ENCODE data around the gene RDH12. TPM values are rescaled to one million over a fixed set of nuclear protein-coding genes. Genes with fewer than 3 reads are reported as not detected.
A peak's percentile ranks its signal among the peaks of the same experiment; 100 is the strongest.

The RDH12 gene
- total and polyA plus RNA-seq, 11 donors: not detected

GRCh38 chr14:67721875-67722274 lies 20.2 kb downstream of the RDH12 start:
- Histone ChIP-seq H3K4me3 (no peak overlapping the region), H3K36me3 (no peaks in the 10 kb centered on the region), H3K4me1 (peaks cover 0 to 12% (median 6%) of the 10 kb centered on the region in 12 donors), H3K9me3 (no peaks in the 10 kb centered on the region), H3K27me3 (peaks cover 0 to 9% (median 0%) of the 10 kb centered on the region in 9 donors), H3K27ac (no peak overlapping the region)
- WGBS, 4 donors: 61 to 71% (median 66%) methylated on average over 5 of the region's 5 CpGs
- TF ChIP-seq POLR2A (IDR thresholded peaks at IDR 0.05): no peak
- TF ChIP-seq CTCF (IDR thresholded peaks at IDR 0.05): no peak
- intact Hi-C loops (cut with DNase I): no loop called here
- no peak for DNase-seq
- ATAC-seq: no peak

GRCh38 chr14:67722293-67722692 lies 20.6 kb downstream of the RDH12 start:
- TF ChIP-seq POLR2A (IDR thresholded peaks at IDR 0.05): no peak
- TF ChIP-seq CTCF (IDR thresholded peaks at IDR 0.05): no peak
- H3K9me3 ChIP-seq: no peaks in the 10 kb centered on the region
- H3K4me3 ChIP-seq: no peak overlapping the region
- peaks cover 0 to 12% (median 6%) of the 10 kb centered on the region in 12 donors for H3K4me1 ChIP-seq
- intact Hi-C loops (cut with DNase I): no loop called here
- peak; percentile 90 to 97 (median 96) for ATAC-seq
- peaks cover 0 to 9% (median 0%) of the 10 kb centered on the region in 9 donors for H3K27me3 ChIP-seq
- no peak overlapping the region for H3K27ac ChIP-seq
- WGBS, 4 donors: 9 to 13% (median 9%) methylated on average over 3 of the region's 3 CpGs
- H3K36me3 ChIP-seq: no peaks in the 10 kb centered on the region
- DNase-seq: peak; percentile 65 to 87 (median 83)

GRCh38 chr14:67725171-67725570 lies 23.5 kb downstream of the RDH12 start:
- TF ChIP-seq CTCF (IDR thresholded peaks at IDR 0.05) (no peak), POLR2A (IDR thresholded peaks at IDR 0.05) (no peak)
- Histone ChIP-seq H3K4me1 (peaks cover 0 to 12% (median 6%) of the 10 kb centered on the region in 12 donors), H3K9me3 (no peaks in the 10 kb centered on the region), H3K4me3 (no peak overlapping the region), H3K36me3 (no peaks in the 10 kb centered on the region), H3K27ac (no peak overlapping the region), H3K27me3 (peaks cover 0 to 9% (median 0%) of the 10 kb centered on the region in 9 donors)
- ATAC-seq (no peak), DNase-seq (no peak)
- 88 to 91% (median 89%) methylated on average over 5 of the region's 5 CpGs for WGBS, 4 donors
- intact Hi-C loops (cut with DNase I): no loop called here

- intact Hi-C loops (cut with DNase I): no loop called here
- Histone ChIP-seq H3K9me3 (no peaks in the 10 kb centered on the region), H3K27me3 (peaks cover 0 to 9% (median 0%) of the 10 kb centered on the region in 9 donors), H3K27ac (no peak overlapping the region), H3K4me3 (no peak overlapping the region), H3K4me1 (peaks cover 0 to 6% (median 2%) of the 10 kb centered on the region in 12 donors), H3K36me3 (no peaks in the 10 kb centered on the region)
- ATAC-seq (no peak), DNase-seq (no peak)
- TF ChIP-seq POLR2A (IDR thresholded peaks at IDR 0.05): no peak
- no peak for TF ChIP-seq CTCF (IDR thresholded peaks at IDR 0.05)
- WGBS, 4 donors: 93 to 94% (median 94%) methylated on average over 7 of the region's 7 CpGs
These were observed 25.7 kb downstream of the RDH12 start for GRCh38 chr14:67727361-67727760.
